Vagina (tissue), 2 donors: ENCODE data around the gene MRC1. TPM values are rescaled to one million over a fixed set of nuclear protein-coding genes. Genes with fewer than 3 reads are reported as not detected.

Experiments
- DNase-seq, 2 donors: peaks; one replicate each; pipeline ENCODE4 v3.0.0-alpha.2; 2017; ENCODE audit errors: extremely low spot score in 2 of 2
- H3K27ac ChIP-seq: fragments of 200-600 bp; sonication (generic); one replicate; pipeline ENCODE4 v1.5.1; 2019
- H3K27me3 ChIP-seq: fragments of 200-600 bp; sonication (generic); one replicate; pipeline ENCODE4 v1.5.1; 2019
- H3K36me3 ChIP-seq, 2 donors: fragments of 200-600 bp; sonication (generic); one replicate each; pipeline ENCODE4 v1.5.1; 2017 to 2019
- H3K4me1 ChIP-seq: fragments of 200-600 bp; sonication (generic); one replicate; pipeline ENCODE4 v1.5.1; 2019
- H3K4me3 ChIP-seq, 2 donors: fragments of 200-600 bp; sonication (generic); 1 replicate in 1 of 2; 2 replicates in 1 of 2; pipeline ENCODE4 v1.5.1; 2016 to 2019
- H3K9me3 ChIP-seq: fragments of 200-600 bp; sonication (generic); one replicate; pipeline ENCODE4 v1.5.1; 2019
- CTCF ChIP-seq, 3 experiments: fragments of 450-650 bp in 2 of 3; fragments of 200-600 bp in 1 of 3; sonication (generic) in 1 of 3; IDR thresholded peaks; one replicate each; pipeline ENCODE4 v1.5.1; 2017 to 2019; ENCODE audit warnings: antibody characterized with exemption in 3 of 3, mild to moderate bottlenecking in 2 of 3, moderate library complexity in 2 of 3
- POLR2A ChIP-seq, 2 donors: fragments of 450-650 bp; IDR thresholded peaks; one replicate each; pipeline ENCODE4 v1.6.1; 2017; ENCODE audit warnings: antibody characterized with exemption in 2 of 2, mild to moderate bottlenecking in 2 of 2, moderate library complexity in 2 of 2
- POLR2AphosphoS5 ChIP-seq, 2 donors: sonication (generic); formaldehyde crosslinking; IDR thresholded peaks; one replicate each; pipeline ENCODE4 v1.9.0; 2017; ENCODE audit warnings: antibody characterized with exemption in 2 of 2, mild to moderate bottlenecking in 2 of 2, low read depth in 1 of 2; ENCODE audit not compliant: insufficient read depth in 1 of 2
- intact Hi-C: fragments of 100-400 bp; cut with DNase I; formaldehyde crosslinking; loops from one replicate; pipeline ENCODE4 v1.15.1; 2023
- total RNA-seq: library from RNA; depleted of rRNA; stranded (reverse); fragments of >200 nt; gene quantifications from one replicate; pipeline ENCODE4 v1.2.3, GENCODE V29; 2016

MRC1 gene
- total RNA-seq, 1 donor from 2014 or later, result 18.9 TPM

- no peaks in the 10 kb centered on the region for H3K4me1 ChIP-seq
- H3K27me3 ChIP-seq, result no peaks in the 10 kb centered on the region
- no peak overlapping the region for H3K27ac ChIP-seq
- DNase-seq, result no peak
- no peaks in the 10 kb centered on the region for H3K9me3 ChIP-seq
- TF ChIP-seq POLR2AphosphoS5 (IDR thresholded peaks at IDR 0.05; ENCODE audit: insufficient read depth in 1 of 2, low read depth in 1 of 2) (no peak), POLR2A (IDR thresholded peaks at IDR 0.05) (no peak), CTCF (IDR thresholded peaks at IDR 0.05) (no peak)
- no peaks in the 10 kb centered on the region for H3K36me3 ChIP-seq
- H3K4me3 ChIP-seq, result no peak overlapping the region
- intact Hi-C loops, result no loop called here
These were observed 15.1 kb upstream of the MRC1 start for GRCh38 chr10:17793823-17794644.

- H3K9me3 ChIP-seq, result no peaks in the 10 kb centered on the region
- TF ChIP-seq POLR2AphosphoS5 (IDR thresholded peaks at IDR 0.05; ENCODE audit: insufficient read depth in 1 of 2, low read depth in 1 of 2) (no peak), POLR2A (IDR thresholded peaks at IDR 0.05) (no peak), CTCF (IDR thresholded peaks at IDR 0.05) (no peak)
- intact Hi-C loops, result no loop called here
- no peak overlapping the region for H3K4me3 ChIP-seq
- no peak overlapping the region for H3K27ac ChIP-seq
- H3K36me3 ChIP-seq, result no peaks in the 10 kb centered on the region
- no peaks in the 10 kb centered on the region for H3K27me3 ChIP-seq
- DNase-seq, result no peak
- H3K4me1 ChIP-seq, result no peaks in the 10 kb centered on the region
These were observed 14.1 kb upstream of the MRC1 start for GRCh38 chr10:17795083-17795482.

GRCh38 chr10:17795813-17796594 is 13.1 kb upstream of the MRC1 start:
- no peaks in the 10 kb centered on the region for H3K27me3 ChIP-seq
- no peaks in the 10 kb centered on the region for H3K4me1 ChIP-seq
- TF ChIP-seq CTCF (IDR thresholded peaks at IDR 0.05), result no peak
- TF ChIP-seq POLR2AphosphoS5 (IDR thresholded peaks at IDR 0.05; ENCODE audit: insufficient read depth in 1 of 2, low read depth in 1 of 2), result no peak
- H3K4me3 ChIP-seq, result no peak overlapping the region
- no peak overlapping the region for H3K27ac ChIP-seq
- no peak for DNase-seq
- intact Hi-C loops, result no loop called here
- H3K36me3 ChIP-seq, result no peaks in the 10 kb centered on the region
- no peaks in the 10 kb centered on the region for H3K9me3 ChIP-seq

- Histone ChIP-seq H3K36me3 (no peaks in the 10 kb centered on the region), H3K9me3 (no peaks in the 10 kb centered on the region), H3K4me1 (no peaks in the 10 kb centered on the region), H3K27ac (no peak overlapping the region), H3K27me3 (no peaks in the 10 kb centered on the region), H3K4me3 (no peak overlapping the region)
- intact Hi-C loops, result no loop called here
- TF ChIP-seq POLR2A (IDR thresholded peaks at IDR 0.05), result no peak
- no peak for TF ChIP-seq POLR2AphosphoS5 (IDR thresholded peaks at IDR 0.05; ENCODE audit: insufficient read depth in 1 of 2, low read depth in 1 of 2)
- no peak for TF ChIP-seq CTCF (IDR thresholded peaks at IDR 0.05)
- no peak for DNase-seq
These were observed 7.6 kb upstream of the MRC1 start for GRCh38 chr10:17801507-17801906.

- Histone ChIP-seq H3K27ac (no peak overlapping the region), H3K36me3 (no peaks in the 10 kb centered on the region), H3K4me1 (no peaks in the 10 kb centered on the region), H3K4me3 (no peak overlapping the region), H3K9me3 (no peaks in the 10 kb centered on the region), H3K27me3 (no peaks in the 10 kb centered on the region)
- no peak for DNase-seq
- intact Hi-C loops, result no loop called here
- TF ChIP-seq CTCF (IDR thresholded peaks at IDR 0.05), result no peak
- TF ChIP-seq POLR2AphosphoS5 (IDR thresholded peaks at IDR 0.05; ENCODE audit: insufficient read depth in 1 of 2, low read depth in 1 of 2), result no peak
- TF ChIP-seq POLR2A (IDR thresholded peaks at IDR 0.05), result no peak
These were observed 6.8 kb upstream of the MRC1 start for GRCh38 chr10:17802350-17802749.
